Uterus (tissue), 2 donors: ENCODE measurements around the gene STX5.
"Not testable (repeated sequence)": the region's sequence is repeated elsewhere in the genome, so short reads cannot be mapped to it uniquely, and the experiment has no call there.

Source experiments
- POLR2A ChIP-seq, 2 donors: fragments of 450-650 bp; IDR thresholded peaks; one replicate each; pipeline ENCODE4 v1.6.1; 2016; ENCODE audit warnings: antibody characterized with exemption in 2 of 2, mild to moderate bottlenecking in 1 of 2, moderate library complexity in 1 of 2
- TF ChIP-seq, protein P1 (sequence below), 4 experiments: fragments of 200-600 bp in 2 of 4; fragments of 450-650 bp in 2 of 4; sonication (generic) in 2 of 4; IDR thresholded peaks; one replicate each; pipeline ENCODE4 v1.5.1; 2016 to 2019; ENCODE audit warnings: antibody characterized with exemption in 4 of 4, mild to moderate bottlenecking in 2 of 4, moderate library complexity in 1 of 4

DNA sequence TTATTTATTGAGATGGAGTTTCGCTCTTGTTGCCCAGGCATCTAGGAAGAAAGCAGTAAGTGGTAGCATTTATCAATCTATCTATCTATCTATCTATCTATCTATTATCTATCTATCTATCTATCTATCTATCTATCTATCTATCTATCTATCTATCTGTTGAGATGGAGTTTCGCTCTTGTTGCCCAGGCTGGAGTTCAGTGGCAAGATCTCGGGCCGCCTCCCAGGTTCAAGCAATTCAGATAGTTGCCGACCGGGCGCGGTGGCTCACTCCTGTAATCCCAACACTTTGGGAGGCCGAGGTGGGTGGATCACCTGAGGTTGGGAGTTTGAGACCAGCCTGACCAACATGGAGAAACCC is 71.0 kb downstream of the STX5 start:
- TF ChIP-seq, protein P1, sequence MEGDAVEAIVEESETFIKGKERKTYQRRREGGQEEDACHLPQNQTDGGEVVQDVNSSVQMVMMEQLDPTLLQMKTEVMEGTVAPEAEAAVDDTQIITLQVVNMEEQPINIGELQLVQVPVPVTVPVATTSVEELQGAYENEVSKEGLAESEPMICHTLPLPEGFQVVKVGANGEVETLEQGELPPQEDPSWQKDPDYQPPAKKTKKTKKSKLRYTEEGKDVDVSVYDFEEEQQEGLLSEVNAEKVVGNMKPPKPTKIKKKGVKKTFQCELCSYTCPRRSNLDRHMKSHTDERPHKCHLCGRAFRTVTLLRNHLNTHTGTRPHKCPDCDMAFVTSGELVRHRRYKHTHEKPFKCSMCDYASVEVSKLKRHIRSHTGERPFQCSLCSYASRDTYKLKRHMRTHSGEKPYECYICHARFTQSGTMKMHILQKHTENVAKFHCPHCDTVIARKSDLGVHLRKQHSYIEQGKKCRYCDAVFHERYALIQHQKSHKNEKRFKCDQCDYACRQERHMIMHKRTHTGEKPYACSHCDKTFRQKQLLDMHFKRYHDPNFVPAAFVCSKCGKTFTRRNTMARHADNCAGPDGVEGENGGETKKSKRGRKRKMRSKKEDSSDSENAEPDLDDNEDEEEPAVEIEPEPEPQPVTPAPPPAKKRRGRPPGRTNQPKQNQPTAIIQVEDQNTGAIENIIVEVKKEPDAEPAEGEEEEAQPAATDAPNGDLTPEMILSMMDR (IDR thresholded peaks at IDR 0.05), result not testable (repeated sequence)
- TF ChIP-seq POLR2A (IDR thresholded peaks at IDR 0.05), result not testable (repeated sequence)
